OCI-LY7 (cell line): ENCODE results near the gene TRIM28. TPM values are rescaled to one million over a fixed set of nuclear protein-coding genes. Genes with fewer than 3 reads are reported as not detected.

ENCODE experiments used
- BruUV-seq: library from RNA; stranded (reverse); fragments of 400-500 nt; replicated peaks from 2 replicates; lab custom pipeline; 2021; lab: Mats Ljungman, UMichigan
- CTCF ChIA-PET: fragments of 300-600 bp; sonication (Branson Sonifier 250); formaldehyde crosslinking; loops from one replicate; lab custom pipeline; 2022; ENCODE audit warnings: antibody characterized with exemption; ENCODE audit not compliant: unreplicated experiment; lab: Charles Lee
- POLR2A ChIA-PET: fragments of 300-600 bp; sonication (Branson Sonifier 250); formaldehyde crosslinking; loops from one replicate; lab custom pipeline; 2022; ENCODE audit warnings: antibody characterized with exemption; lab: Charles Lee
- DNase-seq: peaks from one replicate; pipeline ENCODE4 v3.0.0-alpha.2; 2015; ENCODE audit warnings: low spot score
- H2AFZ ChIP-seq: fragments of 200-600 bp; sonication (generic), shearing (Covaris generic); 2 replicates; pipeline ENCODE4 v1.6.1; 2014; ENCODE audit warnings: mild to moderate bottlenecking, antibody characterized with exemption, low read length, moderate library complexity
- H3K27ac ChIP-seq: fragments of 200-600 bp; sonication (generic); 2 replicates; pipeline ENCODE4 v1.5.1; 2014; ENCODE audit warnings: mixed run types, low read depth, mild to moderate bottlenecking, moderate library complexity, low read length, inconsistent platforms; ENCODE audit not compliant: poor library complexity, severe bottlenecking
- H3K36me3 ChIP-seq: fragments of 200-600 bp; sonication (generic); 2 replicates; pipeline ENCODE4 v1.6.1; 2014; ENCODE audit warnings: mild to moderate bottlenecking, antibody characterized with exemption, low read length, moderate library complexity, mixed read lengths; ENCODE audit not compliant: insufficient read depth
- H3K4me1 ChIP-seq: fragments of 200-600 bp; sonication (generic); 2 replicates; pipeline ENCODE4 v1.5.1; 2014; ENCODE audit warnings: mild to moderate bottlenecking, low read length; ENCODE audit not compliant: insufficient read depth, poor library complexity, severe bottlenecking
- H3K4me2 ChIP-seq: fragments of 200-600 bp; sonication (generic); 2 replicates; pipeline ENCODE4 v1.6.1; 2014; ENCODE audit warnings: mild to moderate bottlenecking, low read length
- H3K4me3 ChIP-seq: fragments of 200-600 bp; sonication (generic); 2 replicates; pipeline ENCODE4 v1.5.1; 2014; ENCODE audit warnings: mild to moderate bottlenecking, low read depth, low read length; ENCODE audit not compliant: poor library complexity, severe bottlenecking
- H3K79me2 ChIP-seq: fragments of 200-600 bp; sonication (generic); 2 replicates; pipeline ENCODE4 v1.6.1; 2016; ENCODE audit warnings: low read depth, mild to moderate bottlenecking, low read length, moderate library complexity, mixed read lengths; ENCODE audit not compliant: insufficient read depth
- H3K9me2 ChIP-seq: fragments of 200-600 bp; sonication (generic); 2 replicates; pipeline ENCODE4 v1.6.1; 2016; ENCODE audit warnings: mild to moderate bottlenecking, low read length, mixed read lengths; ENCODE audit not compliant: insufficient read depth
- H3K9me3 ChIP-seq: fragments of 200-600 bp; sonication (generic); 2 replicates; pipeline ENCODE4 v1.6.1; 2014; ENCODE audit warnings: mild to moderate bottlenecking, mixed run types, low read length, mixed read lengths
- H4K20me1 ChIP-seq: fragments of 200-600 bp; sonication (generic); 2 replicates; pipeline ENCODE4 v1.6.1; 2014; ENCODE audit warnings: mild to moderate bottlenecking, antibody characterized with exemption, low read length, moderate library complexity, mixed read lengths; ENCODE audit not compliant: insufficient read depth
- EZH2phosphoT487 ChIP-seq: fragments of 200-600 bp; sonication (generic); IDR thresholded peaks from 2 replicates; pipeline ENCODE4 v1.6.1; 2018; ENCODE audit warnings: low read depth, borderline replicate concordance, mild to moderate bottlenecking, mixed run types, antibody characterized with exemption, low read length, moderate library complexity, mixed read lengths
- intact Hi-C: fragments of 100-400 bp; cut with micrococcal nuclease; formaldehyde crosslinking; loops from one replicate; pipeline ENCODE4 v1.10.0; 2022; ENCODE audit not compliant: unreplicated experiment
- total RNA-seq, 2 experiments: library from RNA; depleted of rRNA in 1 of 2; stranded (reverse); fragments of >200 nt in 1 of 2; shearing (Covaris generic) in 1 of 2; gene quantifications; 2 replicates each; pipeline ENCODE4 v1.2.3, GENCODE V29; 2014 to 2022
- TF ChIP-seq, protein P1 (sequence below): fragments of 200-600 bp; sonication (generic); conservative IDR thresholded peaks from 2 replicates; pipeline ENCODE4 v1.5.1; 2014; ENCODE audit warnings: mild to moderate bottlenecking, antibody characterized with exemption, low read length, moderate library complexity, mixed read lengths

The TRIM28 gene
- total RNA-seq, 2 experiments from 2014 or later, result 601 to 729 TPM

DNA sequence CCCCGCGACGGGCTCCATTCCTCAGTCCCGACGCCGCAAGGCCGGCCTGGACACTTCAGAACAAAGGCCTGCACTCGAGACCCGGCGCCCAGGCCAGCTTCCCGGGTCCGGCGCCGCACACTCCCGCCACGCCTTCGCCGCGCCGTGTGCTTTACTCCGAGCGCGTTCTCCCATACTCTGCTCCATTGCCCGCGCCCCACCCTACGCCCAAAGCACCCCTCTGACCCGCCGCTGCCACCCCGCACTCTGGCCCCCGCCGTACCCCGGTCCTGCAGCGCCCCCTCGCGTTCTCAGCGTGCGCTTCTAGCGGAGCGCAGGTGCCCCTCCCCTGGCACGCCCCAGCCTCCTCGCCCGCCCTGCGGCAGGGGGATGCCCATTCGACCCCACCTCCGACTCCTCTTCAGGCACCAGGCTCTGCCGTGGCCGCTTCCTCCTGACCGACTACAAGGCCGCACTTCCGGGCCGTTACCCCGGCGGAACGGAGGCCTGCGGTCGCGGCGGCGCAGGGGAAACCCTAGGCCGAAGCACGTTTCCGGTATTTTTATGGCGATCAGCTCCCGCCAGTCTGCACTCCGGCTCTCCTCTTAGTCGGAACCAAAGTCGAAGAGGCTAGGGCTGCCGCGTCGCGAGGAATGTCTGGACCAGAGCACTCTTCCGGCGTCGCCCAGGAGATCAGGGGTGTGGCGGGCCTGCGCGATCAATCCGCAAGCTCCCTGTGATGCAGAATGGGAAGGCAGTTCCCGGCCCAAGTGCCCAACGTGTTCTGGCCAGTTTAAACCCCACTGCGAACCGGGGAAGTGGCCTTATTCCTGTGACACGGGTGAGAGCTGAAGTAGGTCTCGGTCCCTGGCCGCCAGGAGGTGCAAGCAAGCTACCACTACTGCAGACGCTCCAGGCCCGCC is 24.3 kb upstream of the TRIM28 start, which contains the start of gene ZBTB45:
Gene ZBTB45 (minus strand): TSS at position 456 of the 902 bp plus-strand sequence. CDS start 2,137 bp downstream, outside the sequence.
- H3K4me3 ChIP-seq, result peak within 1 kb of the TSS; percentile 87
- BruUV-seq, result no TSS peak
- H3K4me1 ChIP-seq, result peaks cover 14% of the 10 kb centered on the region
- H4K20me1 ChIP-seq, result no peaks in the 10 kb centered on the region
- H3K9me2 ChIP-seq, result no peaks in the 10 kb centered on the region
- TF ChIP-seq EZH2phosphoT487, result no peak
- TF ChIP-seq, protein P1, sequence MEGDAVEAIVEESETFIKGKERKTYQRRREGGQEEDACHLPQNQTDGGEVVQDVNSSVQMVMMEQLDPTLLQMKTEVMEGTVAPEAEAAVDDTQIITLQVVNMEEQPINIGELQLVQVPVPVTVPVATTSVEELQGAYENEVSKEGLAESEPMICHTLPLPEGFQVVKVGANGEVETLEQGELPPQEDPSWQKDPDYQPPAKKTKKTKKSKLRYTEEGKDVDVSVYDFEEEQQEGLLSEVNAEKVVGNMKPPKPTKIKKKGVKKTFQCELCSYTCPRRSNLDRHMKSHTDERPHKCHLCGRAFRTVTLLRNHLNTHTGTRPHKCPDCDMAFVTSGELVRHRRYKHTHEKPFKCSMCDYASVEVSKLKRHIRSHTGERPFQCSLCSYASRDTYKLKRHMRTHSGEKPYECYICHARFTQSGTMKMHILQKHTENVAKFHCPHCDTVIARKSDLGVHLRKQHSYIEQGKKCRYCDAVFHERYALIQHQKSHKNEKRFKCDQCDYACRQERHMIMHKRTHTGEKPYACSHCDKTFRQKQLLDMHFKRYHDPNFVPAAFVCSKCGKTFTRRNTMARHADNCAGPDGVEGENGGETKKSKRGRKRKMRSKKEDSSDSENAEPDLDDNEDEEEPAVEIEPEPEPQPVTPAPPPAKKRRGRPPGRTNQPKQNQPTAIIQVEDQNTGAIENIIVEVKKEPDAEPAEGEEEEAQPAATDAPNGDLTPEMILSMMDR, result peak; percentile 77
- POLR2A ChIA-PET, result interaction anchor here (0.7 to 2.7 kb wide), 6 partner anchors 12 to 193 kb away, joined by 3 to 14 read pairs (median 3); partner anchors contain the start of genes TRIM28 and ZSCAN22
- intact Hi-C loops, result loop anchor here (1.0 to 5.0 kb wide), 6 partner anchors 25 to 337 kb away; partner anchors contain the start of genes TRIM28, ZNF274, ZNF324B and ZNF497
- peak; percentile 98 for DNase-seq
- H2AFZ ChIP-seq, result peak within 1 kb of the TSS; percentile 86
- H3K79me2 ChIP-seq, result peaks cover 11% of the 10 kb centered on the region; the same call in 1 of the 2 replicates
- no peaks in the 10 kb centered on the region for H3K9me3 ChIP-seq
- CTCF ChIA-PET, result interaction anchor here (0.7 to 1.5 kb wide), 3 partner anchors 24 to 37 kb away, joined by 3 to 7 read pairs (median 3); partner anchors contain the start of gene TRIM28
- peak within 1 kb of the TSS; percentile 80 for H3K27ac ChIP-seq
- H3K4me2 ChIP-seq, result peak within 1 kb of the TSS; percentile 95
- H3K36me3 ChIP-seq, result peaks cover 15% of the 10 kb centered on the region

DNA sequence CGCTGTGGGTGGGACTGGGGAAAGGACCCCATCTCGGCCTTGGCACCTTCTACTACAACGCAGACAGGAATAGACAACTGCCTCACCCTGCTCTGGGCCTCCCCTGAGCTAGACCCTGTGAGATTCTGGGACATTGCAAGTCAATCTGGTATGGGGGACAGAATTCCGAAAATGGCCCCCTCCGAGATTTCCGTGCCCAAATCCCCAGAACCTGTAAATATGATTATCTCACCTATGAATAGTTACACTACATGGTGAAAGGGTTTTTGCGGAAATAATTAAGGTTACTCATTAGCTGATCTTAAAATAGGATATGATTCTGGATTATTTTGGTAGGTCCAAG is 23.6 kb upstream of the TRIM28 start:
- Histone ChIP-seq H3K4me3 (peak overlapping the region; percentile 87), H3K36me3 (peaks cover 13% of the 10 kb centered on the region), H2AFZ (peak overlapping the region; percentile 86; the same call in 1 of the 2 replicates), H3K27ac (peak overlapping the region; percentile 80), H3K79me2 (peaks cover 11% of the 10 kb centered on the region; the same call in 1 of the 2 replicates), H3K9me3 (no peaks in the 10 kb centered on the region), H3K4me1 (peaks cover 14% of the 10 kb centered on the region), H3K4me2 (peak overlapping the region; percentile 95), H3K9me2 (no peaks in the 10 kb centered on the region), H4K20me1 (no peaks in the 10 kb centered on the region)
- intact Hi-C loops, result no loop called here
- ChIA-PET POLR2A (interaction anchor here (0.7 to 2.7 kb wide), 5 partner anchors 12 to 194 kb away, joined by 3 to 14 read pairs (median 3); partner anchors contain the start of genes TRIM28 and ZSCAN22), CTCF (interaction anchor here (0.7 to 1.5 kb wide), 2 partner anchors 34 to 37 kb away, joined by 3 to 7 read pairs; no protein-coding TSS in a partner anchor)
- DNase-seq, result no peak
- no peak for TF ChIP-seq EZH2phosphoT487
- TF ChIP-seq, protein P1, result peak; percentile 22; the same call in 1 of the 2 replicates
- TSS peak; percentile 84 for BruUV-seq
